ENCODE measurements around the gene ZNF660.
A peak's percentile ranks its signal among the peaks of the same experiment; 100 is the strongest.

The ZNF660 gene

GRCh38 chr3:44642337-44642736 is 57.6 kb downstream of the ZNF660 start:
- no peak for DNase-seq

DNA sequence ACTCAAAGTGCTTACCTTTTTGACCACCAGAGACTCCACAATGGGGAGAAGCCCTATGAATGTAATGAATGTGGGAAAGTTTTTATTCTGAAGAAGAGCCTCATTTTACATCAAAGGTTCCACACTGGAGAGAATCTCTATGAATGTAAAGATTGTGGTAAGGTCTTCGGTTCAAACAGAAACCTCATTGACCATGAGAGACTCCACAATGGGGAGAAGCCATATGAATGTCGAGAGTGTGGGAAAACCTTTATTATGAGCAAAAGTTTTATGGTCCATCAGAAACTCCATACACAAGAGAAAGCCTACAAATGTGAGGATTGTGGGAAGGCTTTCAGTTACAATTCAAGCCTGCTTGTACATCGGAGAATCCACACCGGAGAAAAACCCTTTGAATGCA is 58.3 kb downstream of the ZNF660 start:
- DNase-seq: no peak

DNA sequence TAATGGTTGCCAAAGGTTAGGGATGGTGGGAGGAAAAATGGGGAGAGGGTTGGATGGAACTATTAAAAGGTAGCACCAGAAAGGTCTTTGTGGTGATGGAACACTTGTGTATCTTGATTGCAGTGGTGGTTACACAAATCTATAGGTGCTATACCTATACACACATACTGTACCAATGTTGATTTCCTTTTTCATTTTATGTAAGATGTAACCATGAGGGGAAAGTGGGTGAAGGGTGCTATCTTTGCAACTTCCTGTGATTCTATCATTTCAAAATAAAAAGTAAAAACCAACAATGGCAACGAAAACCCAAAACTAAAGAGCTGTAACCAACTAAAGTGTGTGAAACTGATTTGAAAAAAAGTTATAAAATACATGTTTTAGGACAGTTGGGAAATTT is 63.0 kb downstream of the ZNF660 start:
- DNase-seq: no peak

DNA sequence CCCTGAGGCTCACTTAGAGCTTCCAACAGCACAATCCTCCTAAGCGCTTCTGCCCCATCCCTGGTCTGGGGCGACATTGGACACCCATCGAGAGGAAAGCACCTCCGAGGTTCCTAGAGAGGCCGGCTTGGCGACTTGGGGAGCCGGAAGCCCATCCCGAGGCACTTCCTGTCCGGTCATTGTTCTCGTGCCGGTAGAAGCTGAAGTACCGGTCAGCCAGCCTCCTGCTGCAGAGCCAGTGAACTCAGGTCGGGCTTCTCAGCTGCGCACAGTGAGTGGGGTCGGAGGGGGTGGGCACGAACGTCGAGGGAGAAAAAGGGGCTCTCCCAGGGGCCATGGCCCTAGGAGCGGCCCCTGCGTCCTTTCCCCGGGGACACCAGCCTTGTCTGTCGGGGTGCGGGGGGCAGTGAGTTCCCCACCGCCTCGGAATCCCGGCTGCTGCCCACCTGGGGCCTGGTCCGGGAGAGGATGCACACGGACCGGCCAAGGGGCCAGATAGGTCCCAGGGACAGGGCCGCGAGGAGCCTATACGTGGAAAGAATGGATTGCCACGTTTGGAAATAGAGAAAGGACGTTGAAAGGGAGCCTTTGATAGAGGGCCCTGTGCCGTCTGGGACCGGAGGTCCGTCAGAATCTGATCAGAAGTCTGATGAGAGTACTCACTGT is 63.9 kb downstream of the ZNF660 start, which contains the start of gene ZNF35:
ZNF35 (plus strand) TSS at position 169 of the 666 bp plus-strand sequence. CDS start 2,336 bp downstream, outside the sequence.
- peak; percentile 85 for DNase-seq

Data from 8988T (cell line).